GM12878 (cell line): Measurements from ENCODE around the gene KCNMB3.

Source experiments
- CEBPB ChIP-seq, 2 experiments: fragments of 150-350 bp in 1 of 2; IDR thresholded peaks; 2 replicates each; pipeline ENCODE4 v1.6.1; 2012 to 2014; ENCODE audit warnings: low read depth in 2 of 2, low read length in 2 of 2, borderline replicate concordance in 1 of 2, inconsistent platforms in 1 of 2
- EP300 ChIP-seq, 2 experiments: fragments of 150-350 bp in 1 of 2; IDR thresholded peaks; 2 replicates each; pipeline ENCODE4 v1.6.1; 2011 to 2012; ENCODE audit warnings: low read depth in 2 of 2, low read length in 2 of 2, borderline replicate concordance in 1 of 2, improper control_type of control experiment in 1 of 2, inconsistent platforms in 1 of 2; ENCODE audit not compliant: control insufficient read depth in 1 of 2
- HDAC6 ChIP-seq: fragments of 200-600 bp; sonication (generic); IDR thresholded peaks from one replicate; pipeline ENCODE4 v1.8.0; 2017; ENCODE audit warnings: antibody characterized with exemption; ENCODE audit not compliant: unreplicated experiment
- JUNB ChIP-seq: IDR thresholded peaks from 2 replicates; pipeline ENCODE4 v1.6.1; 2016; ENCODE audit warnings: antibody characterized with exemption, mild to moderate bottlenecking
- POLR2A ChIP-seq: IDR thresholded peaks from 2 replicates; pipeline ENCODE4 v1.6.1; 2011; ENCODE audit warnings: low read depth, mild to moderate bottlenecking, low read length
- POLR2AphosphoS2 ChIP-seq: IDR thresholded peaks from 2 replicates; pipeline ENCODE4 v1.6.1; 2011; ENCODE audit warnings: low read depth, mild to moderate bottlenecking, low read length, improper control_type of control experiment, moderate library complexity
- POLR2AphosphoS5 ChIP-seq: IDR thresholded peaks from 2 replicates; pipeline ENCODE4 v1.6.1; 2011; ENCODE audit warnings: mild to moderate bottlenecking, low read length, inconsistent platforms
- SMARCA5 ChIP-seq: fragments of 450-650 bp; IDR thresholded peaks from 2 replicates; pipeline ENCODE4 v1.6.1; 2017; ENCODE audit warnings: mild to moderate bottlenecking
- SP1 ChIP-seq: IDR thresholded peaks from one replicate; pipeline ENCODE4 v1.6.1; 2011; ENCODE audit warnings: low read depth, low read length
- SPI1 ChIP-seq: IDR thresholded peaks from 2 replicates; pipeline ENCODE4 v1.6.1; 2011; ENCODE audit warnings: low read depth, mild to moderate bottlenecking, low read length, moderate library complexity, borderline replicate concordance; ENCODE audit not compliant: insufficient read depth
- STAT3 ChIP-seq: IDR thresholded peaks from 2 replicates; pipeline ENCODE4 v1.6.1; 2011; ENCODE audit warnings: low read depth, low read length, improper control_type of control experiment
- TF ChIP-seq, protein P1 (sequence below): fragments of 450-650 bp; IDR thresholded peaks from 2 replicates; pipeline ENCODE4 v1.6.1; 2016; ENCODE audit warnings: mild to moderate bottlenecking, moderate library complexity, borderline replicate concordance
- TF ChIP-seq, protein P2 (sequence below), 3 experiments: IDR thresholded peaks in 2 of 3; conservative IDR thresholded peaks in 1 of 3; 2 replicates each; pipeline ENCODE4 v1.5.1; 2011; ENCODE audit warnings: low read depth in 3 of 3, low read length in 3 of 3, mild to moderate bottlenecking in 3 of 3, control low read depth in 2 of 3, moderate library complexity in 2 of 3, inconsistent platforms in 1 of 3, mixed read lengths in 1 of 3; ENCODE audit not compliant: control insufficient read depth in 2 of 3, insufficient read depth in 1 of 3; ENCODE audit errors: extremely low read depth in 1 of 3
- TF ChIP-seq, protein P3 (sequence below): IDR thresholded peaks from 2 replicates; pipeline ENCODE4 v1.6.1; 2011; ENCODE audit warnings: low read depth, low read length, improper control_type of control experiment, borderline replicate concordance

DNA sequence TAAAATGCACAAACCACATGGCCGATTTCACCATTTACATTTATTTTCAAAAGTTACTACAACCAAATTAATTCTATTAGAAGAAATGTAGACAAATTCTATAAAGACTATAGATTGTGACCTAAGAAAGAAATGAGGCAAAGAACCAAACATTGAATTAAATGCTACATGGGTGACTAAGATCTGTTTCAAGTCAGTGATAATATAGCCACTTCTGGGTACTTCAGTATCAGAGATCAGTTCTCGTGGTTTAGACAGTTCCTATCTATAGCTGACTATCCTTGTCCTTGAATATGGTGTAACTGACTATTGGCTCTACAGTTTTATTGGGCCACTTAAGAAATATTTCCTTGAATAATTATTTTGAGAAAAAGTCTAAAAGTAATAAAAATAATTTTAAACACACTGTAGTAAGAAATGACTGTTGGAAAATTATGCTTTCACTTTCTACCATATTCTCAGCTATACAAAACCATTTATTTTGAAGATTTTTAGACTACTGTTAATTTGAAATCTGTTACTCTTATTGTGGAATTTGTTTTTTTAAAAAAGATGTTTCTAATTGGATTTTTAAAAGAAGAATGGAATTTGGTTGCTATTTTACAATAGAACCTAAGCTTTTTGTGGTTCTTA lies 14.1 kb downstream of the KCNMB3 start:
- TF ChIP-seq CEBPB (IDR thresholded peaks at IDR 0.05; ENCODE audit: borderline replicate concordance in 1 of 2, low read depth in 2 of 2, low read length in 2 of 2) (no peak), JUNB (0 out of 2 replicates have a peak, but pooled peaks have one; percentile 18), POLR2A (no peak), SPI1 (no peak), STAT3 (no peak), EP300 (IDR thresholded peaks at IDR 0.05; ENCODE audit: borderline replicate concordance in 1 of 2, control insufficient read depth in 1 of 2, low read depth in 2 of 2, low read length in 2 of 2) (no peak), POLR2AphosphoS5 (no peak), POLR2AphosphoS2 (no peak), SMARCA5 (no peak), HDAC6 (no peak), SP1 (no peak)
- TF ChIP-seq, protein P1, sequence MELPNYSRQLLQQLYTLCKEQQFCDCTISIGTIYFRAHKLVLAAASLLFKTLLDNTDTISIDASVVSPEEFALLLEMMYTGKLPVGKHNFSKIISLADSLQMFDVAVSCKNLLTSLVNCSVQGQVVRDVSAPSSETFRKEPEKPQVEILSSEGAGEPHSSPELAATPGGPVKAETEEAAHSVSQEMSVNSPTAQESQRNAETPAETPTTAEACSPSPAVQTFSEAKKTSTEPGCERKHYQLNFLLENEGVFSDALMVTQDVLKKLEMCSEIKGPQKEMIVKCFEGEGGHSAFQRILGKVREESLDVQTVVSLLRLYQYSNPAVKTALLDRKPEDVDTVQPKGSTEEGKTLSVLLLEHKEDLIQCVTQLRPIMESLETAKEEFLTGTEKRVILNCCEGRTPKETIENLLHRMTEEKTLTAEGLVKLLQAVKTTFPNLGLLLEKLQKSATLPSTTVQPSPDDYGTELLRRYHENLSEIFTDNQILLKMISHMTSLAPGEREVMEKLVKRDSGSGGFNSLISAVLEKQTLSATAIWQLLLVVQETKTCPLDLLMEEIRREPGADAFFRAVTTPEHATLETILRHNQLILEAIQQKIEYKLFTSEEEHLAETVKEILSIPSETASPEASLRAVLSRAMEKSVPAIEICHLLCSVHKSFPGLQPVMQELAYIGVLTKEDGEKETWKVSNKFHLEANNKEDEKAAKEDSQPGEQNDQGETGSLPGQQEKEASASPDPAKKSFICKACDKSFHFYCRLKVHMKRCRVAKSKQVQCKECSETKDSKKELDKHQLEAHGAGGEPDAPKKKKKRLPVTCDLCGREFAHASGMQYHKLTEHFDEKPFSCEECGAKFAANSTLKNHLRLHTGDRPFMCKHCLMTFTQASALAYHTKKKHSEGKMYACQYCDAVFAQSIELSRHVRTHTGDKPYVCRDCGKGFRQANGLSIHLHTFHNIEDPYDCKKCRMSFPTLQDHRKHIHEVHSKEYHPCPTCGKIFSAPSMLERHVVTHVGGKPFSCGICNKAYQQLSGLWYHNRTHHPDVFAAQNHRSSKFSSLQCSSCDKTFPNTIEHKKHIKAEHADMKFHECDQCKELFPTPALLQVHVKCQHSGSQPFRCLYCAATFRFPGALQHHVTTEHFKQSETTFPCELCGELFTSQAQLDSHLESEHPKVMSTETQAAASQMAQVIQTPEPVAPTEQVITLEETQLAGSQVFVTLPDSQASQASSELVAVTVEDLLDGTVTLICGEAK: no peak
- TF ChIP-seq, protein P2, sequence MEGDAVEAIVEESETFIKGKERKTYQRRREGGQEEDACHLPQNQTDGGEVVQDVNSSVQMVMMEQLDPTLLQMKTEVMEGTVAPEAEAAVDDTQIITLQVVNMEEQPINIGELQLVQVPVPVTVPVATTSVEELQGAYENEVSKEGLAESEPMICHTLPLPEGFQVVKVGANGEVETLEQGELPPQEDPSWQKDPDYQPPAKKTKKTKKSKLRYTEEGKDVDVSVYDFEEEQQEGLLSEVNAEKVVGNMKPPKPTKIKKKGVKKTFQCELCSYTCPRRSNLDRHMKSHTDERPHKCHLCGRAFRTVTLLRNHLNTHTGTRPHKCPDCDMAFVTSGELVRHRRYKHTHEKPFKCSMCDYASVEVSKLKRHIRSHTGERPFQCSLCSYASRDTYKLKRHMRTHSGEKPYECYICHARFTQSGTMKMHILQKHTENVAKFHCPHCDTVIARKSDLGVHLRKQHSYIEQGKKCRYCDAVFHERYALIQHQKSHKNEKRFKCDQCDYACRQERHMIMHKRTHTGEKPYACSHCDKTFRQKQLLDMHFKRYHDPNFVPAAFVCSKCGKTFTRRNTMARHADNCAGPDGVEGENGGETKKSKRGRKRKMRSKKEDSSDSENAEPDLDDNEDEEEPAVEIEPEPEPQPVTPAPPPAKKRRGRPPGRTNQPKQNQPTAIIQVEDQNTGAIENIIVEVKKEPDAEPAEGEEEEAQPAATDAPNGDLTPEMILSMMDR (IDR thresholded peaks at IDR 0.05 in 2 of 3, conservative IDR thresholded peaks at IDR 0.05 in 1 of 3; ENCODE audit: control insufficient read depth in 2 of 3, extremely low read depth in 1 of 3, insufficient read depth in 1 of 3, low read depth in 3 of 3, low read length in 3 of 3): no peak
- TF ChIP-seq, protein P3, sequence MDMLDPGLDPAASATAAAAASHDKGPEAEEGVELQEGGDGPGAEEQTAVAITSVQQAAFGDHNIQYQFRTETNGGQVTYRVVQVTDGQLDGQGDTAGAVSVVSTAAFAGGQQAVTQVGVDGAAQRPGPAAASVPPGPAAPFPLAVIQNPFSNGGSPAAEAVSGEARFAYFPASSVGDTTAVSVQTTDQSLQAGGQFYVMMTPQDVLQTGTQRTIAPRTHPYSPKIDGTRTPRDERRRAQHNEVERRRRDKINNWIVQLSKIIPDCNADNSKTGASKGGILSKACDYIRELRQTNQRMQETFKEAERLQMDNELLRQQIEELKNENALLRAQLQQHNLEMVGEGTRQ: no peak
